H1 (cell line): ENCODE measurements around the gene ARHGEF16. TPM values are rescaled to one million over a fixed set of nuclear protein-coding genes. Genes with fewer than 3 reads are reported as not detected.

ENCODE experiments used
- CTCF ChIA-PET: fragments of 300-600 bp; sonication (Branson Sonifier 250); formaldehyde crosslinking; loops from one replicate; lab custom pipeline; 2021; ENCODE audit not compliant: partially characterized antibody; lab: Charles Lee
- POLR2A ChIA-PET: fragments of 300-600 bp; sonication (Branson Sonifier 250); formaldehyde crosslinking; loops from one replicate; lab custom pipeline; 2021; ENCODE audit warnings: inconsistent platforms; ENCODE audit not compliant: partially characterized antibody; lab: Charles Lee
- DNase-seq, 2 experiments: peaks; one replicate each; pipeline versions ENCODE4 v3.0.0 to v3.0.0-alpha.2; 2010 to 2022; ENCODE audit warnings: low spot score in 2 of 2, low read depth in 1 of 2, mixed read lengths in 1 of 2
- FAIRE-seq: peaks from 2 replicates; lab custom pipeline; 2011; peaks lifted over from hg19 to GRCh38; lab: Jason Lieb, UNC
- H2AFZ ChIP-seq: 2 replicates; pipeline ENCODE4 v1.8.1; 2012; ENCODE audit warnings: low read length, inconsistent platforms
- H2AK5ac ChIP-seq: 2 replicates; pipeline ENCODE4 v1.6.1; 2013; ENCODE audit warnings: low read depth, low read length
- H2BK120ac ChIP-seq: replicated peaks from 2 replicates; pipeline ENCODE3; 2013; ENCODE audit warnings: low read depth, low read length, inconsistent platforms
- H2BK12ac ChIP-seq: 2 replicates; pipeline ENCODE4 v1.6.1; 2013; ENCODE audit warnings: low read depth, low read length
- H2BK15ac ChIP-seq: 2 replicates; pipeline ENCODE4 v1.6.1; 2013; ENCODE audit warnings: low read length
- H2BK20ac ChIP-seq: 2 replicates; pipeline ENCODE4 v1.6.1; 2013; ENCODE audit warnings: low read length
- H2BK5ac ChIP-seq: 2 replicates; pipeline ENCODE4 v1.6.1; 2013; ENCODE audit warnings: low read depth, low read length
- H3K14ac ChIP-seq: 2 replicates; pipeline ENCODE4 v1.6.1; 2013; ENCODE audit warnings: inconsistent platforms; ENCODE audit not compliant: insufficient read length
- H3K18ac ChIP-seq: 2 replicates; pipeline ENCODE4 v1.6.1; 2013; ENCODE audit warnings: low read length; ENCODE audit errors: extremely low read depth
- H3K23ac ChIP-seq: 2 replicates; pipeline ENCODE4 v1.6.1; 2013; ENCODE audit warnings: inconsistent platforms; ENCODE audit not compliant: insufficient read length
- H3K23me2 ChIP-seq: 2 replicates; pipeline ENCODE4 v1.6.1; 2013; ENCODE audit warnings: low read depth, low read length
- H3K27ac ChIP-seq: 2 replicates; pipeline ENCODE4 v1.6.1; 2011; ENCODE audit warnings: low read depth, low read length, inconsistent platforms
- H3K27me3 ChIP-seq, 4 experiments: replicated peaks in 1 of 4; 1 replicate in 1 of 4; 2 replicates in 3 of 4; pipeline versions ENCODE4 v1.6.1 to v1.8.1; 2011 to 2013; ENCODE audit warnings: low read length in 3 of 4, mild to moderate bottlenecking in 3 of 4, inconsistent platforms in 2 of 4, mixed read lengths in 2 of 4, moderate library complexity in 1 of 4; ENCODE audit not compliant: control insufficient read depth in 3 of 4, insufficient read depth in 3 of 4; ENCODE audit errors: extremely low read depth in 1 of 4
- H3K36me3 ChIP-seq, 4 experiments: 2 replicates each; pipeline versions ENCODE4 v1.6.1 to v1.8.1; 2011 to 2013; ENCODE audit warnings: mild to moderate bottlenecking in 4 of 4, low read length in 3 of 4, moderate library complexity in 2 of 4, control low read depth in 1 of 4, inconsistent platforms in 1 of 4; ENCODE audit not compliant: insufficient read depth in 4 of 4, control insufficient read depth in 2 of 4
- H3K4ac ChIP-seq: replicated peaks from 2 replicates; pipeline ENCODE3; 2013; ENCODE audit warnings: low read length, low read depth, mixed read lengths, inconsistent platforms; ENCODE audit not compliant: insufficient read length
- H3K4me1 ChIP-seq, 4 experiments: replicated peaks in 1 of 4; 1 replicate in 1 of 4; 2 replicates in 3 of 4; pipeline versions ENCODE4 v1.6.1 to v1.8.1; 2011 to 2013; ENCODE audit warnings: low read length in 3 of 4, inconsistent platforms in 2 of 4, mixed read lengths in 1 of 4; ENCODE audit not compliant: insufficient read depth in 4 of 4, control insufficient read depth in 3 of 4
- H3K4me2 ChIP-seq, 2 experiments: 2 replicates each; pipeline versions ENCODE4 v1.6.1 to v1.8.1; 2011 to 2013; ENCODE audit warnings: low read depth in 2 of 2, low read length in 2 of 2, control low read depth in 1 of 2, inconsistent platforms in 1 of 2, mild to moderate bottlenecking in 1 of 2; ENCODE audit not compliant: insufficient read depth in 1 of 2
- H3K4me3 ChIP-seq, 4 experiments: fragments of 200-600, 300-600 bp in 1 of 4; sonication (generic), shearing (Covaris generic), sonication (Bioruptor Twin) in 1 of 4; 2 replicates each; pipeline versions ENCODE4 v1.5.1 to v1.8.1; 2011 to 2016; ENCODE audit warnings: low read length in 4 of 4, low read depth in 3 of 4, control low read depth in 2 of 4, inconsistent platforms in 2 of 4, mild to moderate bottlenecking in 2 of 4, mixed read lengths in 1 of 4, moderate library complexity in 1 of 4; ENCODE audit not compliant: insufficient read depth in 2 of 4; ENCODE audit errors: extremely low read depth in 1 of 4
- H3K56ac ChIP-seq: replicated peaks from 2 replicates; pipeline ENCODE3; 2013; ENCODE audit warnings: low read depth, mild to moderate bottlenecking, mixed read lengths, low read length, inconsistent platforms; ENCODE audit not compliant: insufficient read length
- H3K79me1 ChIP-seq: 2 replicates; pipeline ENCODE4 v1.6.1; 2013; ENCODE audit warnings: low read depth, low read length, control low read depth
- H3K79me2 ChIP-seq, 2 experiments: 2 replicates each; pipeline versions ENCODE4 v1.6.1 to v1.8.1; 2012 to 2013; ENCODE audit warnings: low read length in 2 of 2, mild to moderate bottlenecking in 2 of 2, inconsistent platforms in 1 of 2; ENCODE audit not compliant: insufficient read depth in 2 of 2, control insufficient read depth in 1 of 2
- H3K9ac ChIP-seq, 4 experiments: replicated peaks in 1 of 4; 1 replicate in 1 of 4; 2 replicates in 3 of 4; pipeline versions ENCODE4 v1.6.1 to v1.8.1; 2011 to 2013; ENCODE audit warnings: low read depth in 3 of 4, low read length in 3 of 4, control low read depth in 2 of 4, mild to moderate bottlenecking in 2 of 4, moderate library complexity in 2 of 4, inconsistent platforms in 1 of 4; ENCODE audit errors: extremely low read depth in 1 of 4
- H3K9me3 ChIP-seq, 2 experiments: 2 replicates each; pipeline versions ENCODE4 v1.6.1 to v1.8.1; 2012 to 2013; ENCODE audit warnings: mild to moderate bottlenecking in 2 of 2, moderate library complexity in 2 of 2, control low read depth in 1 of 2, inconsistent platforms in 1 of 2, low read depth in 1 of 2, low read length in 1 of 2, mixed read lengths in 1 of 2; ENCODE audit not compliant: insufficient read depth in 2 of 2
- H4K20me1 ChIP-seq, 2 experiments: replicated peaks in 1 of 2; 2 replicates each; pipeline versions ENCODE3 to v1.8.1; 2011 to 2013; ENCODE audit warnings: inconsistent platforms in 2 of 2, low read length in 2 of 2, mild to moderate bottlenecking in 1 of 2; ENCODE audit not compliant: insufficient read depth in 2 of 2, control insufficient read depth in 1 of 2
- H4K5ac ChIP-seq: 2 replicates; pipeline ENCODE4 v1.6.1; 2013; ENCODE audit warnings: low read length, low read depth, mixed read lengths, inconsistent platforms; ENCODE audit not compliant: insufficient read length
- H4K8ac ChIP-seq: 2 replicates; pipeline ENCODE4 v1.8.0; 2013; ENCODE audit warnings: mild to moderate bottlenecking, moderate library complexity, low read length, inconsistent platforms; ENCODE audit not compliant: insufficient read depth; ENCODE audit errors: extremely low read depth
- H4K91ac ChIP-seq: replicated peaks from 2 replicates; pipeline ENCODE3; 2013; ENCODE audit warnings: low read length, mixed read lengths, inconsistent platforms; ENCODE audit not compliant: insufficient read length
- ASH2L ChIP-seq: fragments of 200-600, 300-600 bp; sonication (generic); IDR thresholded peaks from one replicate; pipeline ENCODE4 v1.7.1; 2017; ENCODE audit warnings: low read length
- BRCA1 ChIP-seq: IDR thresholded peaks from 2 replicates; pipeline ENCODE4 v1.6.1; 2012; ENCODE audit warnings: low read depth, low read length, improper control_type of control experiment
- CREB1 ChIP-seq: IDR thresholded peaks from 2 replicates; pipeline ENCODE4 v1.6.1; 2012; ENCODE audit warnings: inconsistent platforms
- CTBP2 ChIP-seq: IDR thresholded peaks from 2 replicates; pipeline ENCODE4 v1.7.0; 2011; ENCODE audit warnings: borderline replicate concordance, mild to moderate bottlenecking, moderate library complexity, mixed read lengths, low read length; ENCODE audit not compliant: insufficient read depth, insufficient read length
- EZH2 ChIP-seq: fragments of 200-600 bp; sonication (generic); IDR thresholded peaks from 2 replicates; pipeline ENCODE4 v1.7.1; 2012; ENCODE audit warnings: low read depth, mild to moderate bottlenecking, moderate library complexity, low read length, inconsistent platforms; ENCODE audit not compliant: severe bottlenecking
- GTF2F1 ChIP-seq: IDR thresholded peaks from 2 replicates; pipeline ENCODE4 v1.6.1; 2012; ENCODE audit warnings: low read depth, low read length, improper control_type of control experiment, borderline replicate concordance
- JUND ChIP-seq: IDR thresholded peaks from 2 replicates; pipeline ENCODE4 v1.6.1; 2011; ENCODE audit warnings: mild to moderate bottlenecking, improper control_type of control experiment, low read length
- POU5F1 ChIP-seq: IDR thresholded peaks from 2 replicates; pipeline ENCODE4 v1.6.1; 2011; ENCODE audit warnings: low read depth, mild to moderate bottlenecking, low read length, moderate library complexity
- RAD21 ChIP-seq, 2 experiments: IDR thresholded peaks in 1 of 2; conservative IDR thresholded peaks in 1 of 2; 2 replicates each; pipeline ENCODE4 v1.6.1; 2011; ENCODE audit warnings: low read depth in 2 of 2, low read length in 2 of 2, improper control_type of control experiment in 1 of 2, inconsistent platforms in 1 of 2, mild to moderate bottlenecking in 1 of 2, moderate library complexity in 1 of 2
- WGBS, 2 experiments: shearing (Covaris generic) in 1 of 2; methylation state at CpG; one replicate each; pipeline versions ENCODE4 v1.1.6 to v1.1.7; 2013 to 2015; ENCODE audit warnings: low lambda C conversion rate in 2 of 2, mixed read lengths in 2 of 2, inconsistent platforms in 1 of 2, low coverage in 1 of 2, missing lambda C conversion rate in 1 of 2; ENCODE audit not compliant: insufficient replicate concordance in 2 of 2, insufficient coverage in 1 of 2, insufficient read length in 1 of 2; ENCODE audit errors: extremely low coverage in 1 of 2, missing lambda C conversion rate in 1 of 2; 5-methylcytosine and 5-hydroxymethylcytosine counted together
- polyA plus RNA-seq, 7 experiments: library from polyadenylated mRNA; depleted of rRNA in 3 of 7; stranded (reverse) in 5 of 7; unstranded in 2 of 7; fragments of >200 nt in 5 of 7; fragments of 200-250 nt in 2 of 7; gene quantifications; 1 replicate in 5 of 7; 2 replicates in 1 of 7; 4 replicates in 1 of 7; pipeline versions ENCODE4 v1.2.1 to v1.2.3, GENCODE V29; 2011 to 2013; ENCODE audit warnings: missing spikeins in 2 of 7, mixed read lengths in 2 of 7
- total RNA-seq: library from RNA; stranded (reverse); fragmentation: NEBNext Ultra II Directional; extraction: Animal tissue kit (Norgen Biotek cat#: 25700); gene quantifications from 2 replicates; pipeline ENCODE4 v1.2.1, GENCODE V29; 2021

ARHGEF16 gene
- total and polyA plus RNA-seq, 2 of the 8 experiments (the other 6 are each of a cell fraction or from before 2014, with no cell fraction given) = 18.3 to 20.7 TPM

DNA sequence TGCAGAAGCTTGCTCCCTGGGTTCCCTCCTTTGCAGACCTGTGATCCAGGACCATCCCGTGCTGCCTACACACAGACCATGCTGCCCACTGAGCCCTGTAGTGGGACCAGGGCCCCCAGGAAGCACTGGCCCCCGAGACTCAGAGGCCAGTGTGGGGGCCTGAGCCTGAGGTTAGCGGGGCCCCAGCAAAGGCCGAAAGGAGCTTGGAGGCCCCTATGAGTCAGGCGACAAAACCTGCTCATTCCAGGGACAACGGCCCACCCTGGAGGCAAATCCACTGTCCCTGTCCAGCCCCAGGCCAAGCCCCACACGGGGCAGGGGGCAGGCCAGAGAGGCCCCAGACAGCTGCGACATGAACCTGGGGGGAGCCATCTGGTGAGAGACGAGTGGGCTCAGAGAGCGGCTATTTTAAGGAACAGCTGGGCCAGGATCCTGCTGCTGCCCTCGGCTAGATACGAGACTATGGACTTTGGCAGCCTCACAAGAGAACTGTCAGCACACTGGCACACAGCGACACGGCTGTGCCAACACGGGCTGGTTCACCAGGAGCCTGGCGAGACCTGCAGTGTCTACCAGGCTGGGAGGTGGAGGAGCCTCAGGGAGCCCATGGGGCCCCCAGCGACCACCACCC, 74.7 kb downstream of the ARHGEF16 start:
- H2AFZ ChIP-seq = no peak overlapping the region

More for the DNA sequence above, 74.7 kb downstream of the ARHGEF16 start:
- no peak overlapping the region for H2BK20ac ChIP-seq
- no peaks in the 10 kb centered on the region for H3K79me2 ChIP-seq
- no peak overlapping the region for H3K56ac ChIP-seq
- H3K18ac ChIP-seq = no peak overlapping the region
- no peak overlapping the region for H4K91ac ChIP-seq
- H4K8ac ChIP-seq = no peak overlapping the region; the same call in 1 of the 2 replicates
- no peak overlapping the region for H2BK15ac ChIP-seq
- no peak overlapping the region for H2BK120ac ChIP-seq
- H3K4me1 ChIP-seq = peaks cover 0 to 13% (median 8%) of the 10 kb centered on the region in 4 experiments; a peak in 6 of 7 replicates
- no peak overlapping the region for H3K27ac ChIP-seq
- H3K79me1 ChIP-seq = no peaks in the 10 kb centered on the region
- H3K23me2 ChIP-seq = peaks cover 9% of the 10 kb centered on the region
- no peak overlapping the region; a peak in 2 of 7 replicates for H3K9ac ChIP-seq
- TF ChIP-seq CREB1 = no peak
- no peak for TF ChIP-seq EZH2
- TF ChIP-seq BRCA1 = no peak
- no peak for TF ChIP-seq POU5F1
- TF ChIP-seq CTBP2 = no peak
- TF ChIP-seq ASH2L = no peak
- TF ChIP-seq JUND = no peak
- no peak for TF ChIP-seq GTF2F1
- no peak for TF ChIP-seq RAD21 (IDR thresholded peaks at IDR 0.05 in 1 of 2, conservative IDR thresholded peaks at IDR 0.05 in 1 of 2; ENCODE audit: low read depth in 2 of 2, low read length in 2 of 2)
- H2BK12ac ChIP-seq = no peak overlapping the region
- no peak overlapping the region for H3K4me3 ChIP-seq
- H3K4ac ChIP-seq = no peak overlapping the region
- DNase-seq (no peak), FAIRE-seq (no peak)
- no peak overlapping the region for H3K4me2 ChIP-seq
- H2AK5ac ChIP-seq = no peak overlapping the region
- no peaks in the 10 kb centered on the region for H3K9me3 ChIP-seq
- no peaks in the 10 kb centered on the region for H3K36me3 ChIP-seq
- peaks cover 8 to 40% of the 10 kb centered on the region in 2 experiments for H4K20me1 ChIP-seq
- POLR2A ChIA-PET = interaction anchor here (0.9 kb wide), 1 partner anchor 264 kb away, joined by 3 read pairs; no protein-coding TSS in a partner anchor
- 93% methylated on average over 17 of the region's 17 CpGs; no CpG with 5 or more reads in 1 of the 2 experiments for WGBS, 2 experiments
- no peak overlapping the region for H2BK5ac ChIP-seq
- H3K27me3 ChIP-seq = peaks cover 0 to 30% (median 27%) of the 10 kb centered on the region in 4 experiments; a peak in 6 of 7 replicates
- H3K14ac ChIP-seq = no peak overlapping the region
- H4K5ac ChIP-seq = no peak overlapping the region
- no peak overlapping the region for H3K23ac ChIP-seq
- CTCF ChIA-PET = interaction anchor here (0.8 to 7.1 kb wide), 12 partner anchors 12 to 90 kb away, joined by 3 to 43 read pairs (median 6); no protein-coding TSS in a partner anchor
